Stimulated activated CD8-positive, alpha-beta memory T cell treated with anti-CD3 and anti-CD28 coated beads, Interleukin-15, amount 100 ng/mL, for 4 hours (primary cell): Measurements from ENCODE around the gene DLG2.
"Not testable (repeated sequence)": the region's sequence is repeated elsewhere in the genome, so short reads cannot be mapped to it uniquely, and the experiment has no call there.

Source experiments
- DNase-seq, 2 donors: peaks; one replicate each; pipeline ENCODE4 v3.0.0-alpha.2; 2020; ENCODE audit warnings: low read depth in 2 of 2

The DLG2 gene

GRCh38 chr11:85444479-85444878 lies 182.7 kb downstream of the DLG2 start:
- no peak for DNase-seq

- DNase-seq, result no peak
Observed at GRCh38 chr11:85440273-85440672, 186.9 kb downstream of the DLG2 start.

- no peak for DNase-seq
Observed at GRCh38 chr11:85438328-85438727, 188.8 kb downstream of the DLG2 start.

GRCh38 chr11:85431319-85431718 lies 195.8 kb downstream of the DLG2 start:
- DNase-seq, result no peak

- DNase-seq, result no peak
Observed at GRCh38 chr11:85423794-85424193, 203.3 kb downstream of the DLG2 start.

- DNase-seq, result no peak
Observed at GRCh38 chr11:85423316-85423715, 203.8 kb downstream of the DLG2 start.

GRCh38 chr11:85414175-85414574 lies 213.0 kb downstream of the DLG2 start:
- DNase-seq, result no peak

- no peak for DNase-seq
Observed at GRCh38 chr11:85407648-85408047, 219.5 kb downstream of the DLG2 start.

GRCh38 chr11:85406841-85407240 lies 220.3 kb downstream of the DLG2 start:
- no peak for DNase-seq

- no peak for DNase-seq
Observed at GRCh38 chr11:85406316-85406715, 220.8 kb downstream of the DLG2 start.

- not testable (repeated sequence) for DNase-seq
Observed at GRCh38 chr11:85395515-85396055, 231.6 kb downstream of the DLG2 start.

- no peak for DNase-seq
Observed at GRCh38 chr11:85394283-85394682, 232.9 kb downstream of the DLG2 start.

- DNase-seq, result no peak
Observed at GRCh38 chr11:85391141-85391540, 236.0 kb downstream of the DLG2 start.

- no peak for DNase-seq
Observed at GRCh38 chr11:85385547-85385946, 241.6 kb downstream of the DLG2 start.

GRCh38 chr11:85385111-85385510 lies 242.0 kb downstream of the DLG2 start:
- no peak for DNase-seq

GRCh38 chr11:85379066-85379465 lies 248.1 kb downstream of the DLG2 start:
- no peak for DNase-seq

- DNase-seq, result no peak
Observed at GRCh38 chr11:85377901-85378300, 249.2 kb downstream of the DLG2 start.

GRCh38 chr11:85359859-85360258 lies 267.3 kb downstream of the DLG2 start:
- no peak for DNase-seq

GRCh38 chr11:85355921-85356320 lies 271.2 kb downstream of the DLG2 start:
- no peak for DNase-seq

GRCh38 chr11:85349539-85349938 lies 277.6 kb downstream of the DLG2 start:
- not testable (repeated sequence) for DNase-seq

GRCh38 chr11:85348945-85349344 lies 278.2 kb downstream of the DLG2 start:
- DNase-seq, result no peak

- DNase-seq, result no peak
Observed at GRCh38 chr11:85347291-85347690, 279.9 kb downstream of the DLG2 start.

- DNase-seq, result no peak
Observed at GRCh38 chr11:85346484-85346883, 280.7 kb downstream of the DLG2 start.

- not testable (repeated sequence) for DNase-seq
Observed at GRCh38 chr11:85340846-85341245, 286.3 kb downstream of the DLG2 start.
